ENCODE data around the gene CREB3L2.
A peak's percentile ranks its signal among the peaks of the same experiment; 100 is the strongest.

DNA sequence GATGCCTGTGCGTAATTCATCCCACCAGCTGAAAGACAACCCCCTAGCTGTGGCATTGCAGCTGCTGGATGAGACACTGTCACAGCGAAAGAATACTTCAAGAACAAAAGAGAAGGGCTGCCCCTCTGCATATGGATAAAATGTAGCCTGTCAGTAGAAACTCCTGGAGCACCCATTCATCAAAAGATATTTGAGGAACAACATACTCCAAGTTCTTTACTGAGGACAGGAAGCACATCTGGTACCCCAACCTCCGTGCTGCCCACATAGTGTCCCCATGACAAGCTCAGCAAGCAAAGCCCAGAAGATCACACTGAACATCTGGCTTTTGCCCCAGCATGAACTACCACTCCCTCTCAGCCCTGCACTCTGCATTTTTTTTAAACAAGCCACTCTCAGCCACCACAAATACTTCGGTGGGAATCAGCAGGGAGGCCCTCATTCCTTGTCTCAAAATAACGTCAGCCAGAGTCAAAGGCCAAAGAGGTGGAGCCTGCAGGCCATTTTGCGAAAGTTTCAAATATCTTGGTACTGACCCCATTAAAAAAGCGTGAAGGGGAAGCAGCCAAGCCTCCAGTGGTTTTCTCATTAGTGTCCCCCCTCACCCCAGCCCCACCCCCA, 1.7 kb downstream of the CREB3L2 start:
- TF ChIP-seq CTCF (conservative IDR thresholded peaks at IDR 0.05; ENCODE audit: low read depth, low read length): no peak
- TF ChIP-seq POLR2A (IDR thresholded peaks at IDR 0.05; ENCODE audit: low read depth, low read length): peak; percentile 83
- TF ChIP-seq RCOR1 (IDR thresholded peaks at IDR 0.05; ENCODE audit: insufficient replicate concordance, low read length): no peak
- TF ChIP-seq, protein P1, sequence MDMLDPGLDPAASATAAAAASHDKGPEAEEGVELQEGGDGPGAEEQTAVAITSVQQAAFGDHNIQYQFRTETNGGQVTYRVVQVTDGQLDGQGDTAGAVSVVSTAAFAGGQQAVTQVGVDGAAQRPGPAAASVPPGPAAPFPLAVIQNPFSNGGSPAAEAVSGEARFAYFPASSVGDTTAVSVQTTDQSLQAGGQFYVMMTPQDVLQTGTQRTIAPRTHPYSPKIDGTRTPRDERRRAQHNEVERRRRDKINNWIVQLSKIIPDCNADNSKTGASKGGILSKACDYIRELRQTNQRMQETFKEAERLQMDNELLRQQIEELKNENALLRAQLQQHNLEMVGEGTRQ (IDR thresholded peaks at IDR 0.05; ENCODE audit: low read depth, low read length): no peak
- no peak for TF ChIP-seq ELK1 (IDR thresholded peaks at IDR 0.05; ENCODE audit: borderline replicate concordance, low read depth, low read length)
- no peak for TF ChIP-seq CHD1 (IDR thresholded peaks at IDR 0.05; ENCODE audit: low read depth, low read length)
- TF ChIP-seq MAZ (IDR thresholded peaks at IDR 0.05; ENCODE audit: borderline replicate concordance, low read depth, low read length): peak; percentile 46; the same call in 1 of the 2 replicates
- peak; percentile 60 for TF ChIP-seq CEBPB (IDR thresholded peaks at IDR 0.05; ENCODE audit: low read depth, low read length)
- TF ChIP-seq RFX5 (IDR thresholded peaks at IDR 0.05; ENCODE audit: low read depth, low read length): no peak
- peak; percentile 21; the same call in 1 of the 2 replicates for TF ChIP-seq SMC3 (IDR thresholded peaks at IDR 0.05; ENCODE audit: low read depth, low read length)
- TF ChIP-seq RAD21 (IDR thresholded peaks at IDR 0.05; ENCODE audit: low read length): no peak; the same call in 1 of the 2 replicates
- 0 out of 2 replicates have a peak, but pooled peaks have one; percentile 14 for TF ChIP-seq MXI1 (IDR thresholded peaks at IDR 0.05; ENCODE audit: borderline replicate concordance, low read depth, low read length)
